MM.1S (cell line): ENCODE data around the gene ACOT12.

Source experiments
- DNase-seq: peaks from one replicate; pipeline ENCODE4 v3.0.0-alpha.2; 2015
- H2AFZ ChIP-seq: fragments of 300-600 bp; sonication (generic); 2 replicates; pipeline ENCODE4 v1.6.0; 2016; ENCODE audit warnings: antibody characterized with exemption, low read length
- H3F3A ChIP-seq: fragments of 300-600 bp; sonication (generic); 2 replicates; pipeline ENCODE4 v1.6.1; 2016; ENCODE audit warnings: mild to moderate bottlenecking, antibody characterized with exemption, low read length, moderate library complexity, mixed read lengths; ENCODE audit not compliant: insufficient read depth
- H3K27ac ChIP-seq: fragments of 300-600 bp; sonication (generic); 2 replicates; pipeline ENCODE4 v1.5.1; 2016; ENCODE audit warnings: mild to moderate bottlenecking, low read length
- H3K27me3 ChIP-seq: fragments of 300-600 bp; sonication (generic); replicated peaks from 2 replicates; pipeline ENCODE4 v1.6.0; 2016; ENCODE audit warnings: low read length; ENCODE audit not compliant: insufficient read depth
- H3K36me3 ChIP-seq: fragments of 300-600 bp; sonication (generic); replicated peaks from 2 replicates; pipeline ENCODE4 v1.6.1; 2016; ENCODE audit warnings: mild to moderate bottlenecking, low read length, mixed read lengths; ENCODE audit not compliant: insufficient read depth
- H3K4me1 ChIP-seq: fragments of 300-600 bp; sonication (generic); 2 replicates; pipeline ENCODE4 v1.6.1; 2016; ENCODE audit warnings: low read length, mixed read lengths
- H3K4me2 ChIP-seq: fragments of 300-600 bp; sonication (generic); 2 replicates; pipeline ENCODE4 v1.6.0; 2016; ENCODE audit warnings: low read depth, low read length
- H3K4me3 ChIP-seq: fragments of 300-600 bp; sonication (generic); 2 replicates; pipeline ENCODE4 v1.5.1; 2016; ENCODE audit warnings: low read length, mixed read lengths
- H3K79me2 ChIP-seq: fragments of 300-600 bp; sonication (generic); 2 replicates; pipeline ENCODE4 v1.6.1; 2016; ENCODE audit warnings: mixed run types, low read length, mixed read lengths
- H3K9ac ChIP-seq: fragments of 300-600 bp; sonication (generic); 2 replicates; pipeline ENCODE4 v1.6.1; 2016; ENCODE audit warnings: low read length, mixed read lengths
- H3K9me2 ChIP-seq: fragments of 300-600 bp; sonication (generic); replicated peaks from 2 replicates; pipeline ENCODE4 v1.6.1; 2016; ENCODE audit warnings: mild to moderate bottlenecking, low read length, mixed read lengths; ENCODE audit not compliant: insufficient read depth
- H3K9me3 ChIP-seq: fragments of 300-600 bp; sonication (generic); replicated peaks from 2 replicates; pipeline ENCODE4 v1.6.1; 2016; ENCODE audit warnings: mild to moderate bottlenecking, low read length, mixed read lengths; ENCODE audit not compliant: insufficient read depth
- H4K20me1 ChIP-seq: fragments of 300-600 bp; sonication (generic); 2 replicates; pipeline ENCODE4 v1.6.1; 2016; ENCODE audit warnings: mild to moderate bottlenecking, low read length, moderate library complexity, mixed read lengths; ENCODE audit not compliant: insufficient read depth
- CTCF ChIP-seq: fragments of 300-600 bp; sonication (generic); IDR thresholded peaks from 2 replicates; pipeline ENCODE4 v1.5.1; 2016; ENCODE audit warnings: antibody characterized with exemption, low read length, mixed read lengths
- EZH2 ChIP-seq: fragments of 300-600 bp; sonication (generic); optimal IDR thresholded peaks from 2 replicates; pipeline ENCODE3; 2017; ENCODE audit warnings: low read depth, mild to moderate bottlenecking, antibody characterized with exemption, low read length, mixed read lengths
- EZH2phosphoT487 ChIP-seq: fragments of 300-600 bp; sonication (generic); IDR thresholded peaks from 2 replicates; pipeline ENCODE4 v1.6.1; 2018; ENCODE audit warnings: antibody characterized with exemption, low read length

ACOT12 gene

GRCh38 chr5:81426359-81427030, 32.6 kb upstream of the ACOT12 start:
- H2AFZ ChIP-seq = no peak overlapping the region
- no peak overlapping the region for H3K9ac ChIP-seq
- 0 out of 2 replicates have a peak, but pooled peaks cover 9% of the 10 kb centered on the region for H3F3A ChIP-seq
- no peaks in the 10 kb centered on the region for H3K9me2 ChIP-seq
- no peaks in the 10 kb centered on the region for H3K4me1 ChIP-seq
- no peak overlapping the region for H3K4me3 ChIP-seq
- no peaks in the 10 kb centered on the region for H3K9me3 ChIP-seq
- H3K79me2 ChIP-seq = no peaks in the 10 kb centered on the region
- TF ChIP-seq EZH2phosphoT487 (no peak), EZH2 (no peak), CTCF (no peak)
- no peak overlapping the region for H3K27ac ChIP-seq
- no peak overlapping the region for H3K4me2 ChIP-seq
- H3K36me3 ChIP-seq = no peaks in the 10 kb centered on the region
- DNase-seq = no peak
- H3K27me3 ChIP-seq = no peaks in the 10 kb centered on the region
- H4K20me1 ChIP-seq = no peaks in the 10 kb centered on the region

- no peaks in the 10 kb centered on the region for H3K4me1 ChIP-seq
- no peaks in the 10 kb centered on the region for H3K27me3 ChIP-seq
- H3K9me3 ChIP-seq = no peaks in the 10 kb centered on the region
- no peak overlapping the region for H3K9ac ChIP-seq
- no peaks in the 10 kb centered on the region for H3K9me2 ChIP-seq
- H3K27ac ChIP-seq = no peak overlapping the region
- TF ChIP-seq EZH2phosphoT487 (no peak), EZH2 (no peak), CTCF (peak; percentile 56)
- H4K20me1 ChIP-seq = no peaks in the 10 kb centered on the region
- no peak overlapping the region for H3K4me3 ChIP-seq
- no peak overlapping the region for H3K4me2 ChIP-seq
- no peak overlapping the region for H2AFZ ChIP-seq
- peak; percentile 49 for DNase-seq
- 0 out of 2 replicates have a peak, but pooled peaks cover 9% of the 10 kb centered on the region for H3F3A ChIP-seq
- H3K36me3 ChIP-seq = no peaks in the 10 kb centered on the region
- H3K79me2 ChIP-seq = no peaks in the 10 kb centered on the region
These were observed 31.6 kb upstream of the ACOT12 start for GRCh38 chr5:81425569-81425968.

- Histone ChIP-seq H3K79me2 (no peaks in the 10 kb centered on the region), H3F3A (0 out of 2 replicates have a peak, but pooled peaks cover 9% of the 10 kb centered on the region), H3K36me3 (no peaks in the 10 kb centered on the region), H3K4me2 (no peak overlapping the region), H3K4me3 (no peak overlapping the region), H2AFZ (no peak overlapping the region), H3K27me3 (no peaks in the 10 kb centered on the region), H3K9me2 (no peaks in the 10 kb centered on the region), H3K27ac (no peak overlapping the region), H3K4me1 (no peaks in the 10 kb centered on the region), H4K20me1 (no peaks in the 10 kb centered on the region), H3K9me3 (no peaks in the 10 kb centered on the region), H3K9ac (no peak overlapping the region)
- no peak for DNase-seq
- TF ChIP-seq EZH2phosphoT487 = no peak
- TF ChIP-seq CTCF = no peak
- TF ChIP-seq EZH2 = no peak
These were observed 30.8 kb upstream of the ACOT12 start for GRCh38 chr5:81424728-81425127.
